GM18505 (cell line): ENCODE measurements around the gene CENPM.

Experiments
- ATAC-seq: cut with Tn5 transposase; IDR thresholded peaks from one replicate; pipeline ENCODE4 v1.9.1; 2021; ENCODE audit not compliant: unreplicated experiment
- POLR2A ChIP-seq: IDR thresholded peaks from 4 replicates; pipeline ENCODE4 v1.6.1; 2011; ENCODE audit warnings: borderline replicate concordance; ENCODE audit not compliant: insufficient read depth, insufficient read length; ENCODE audit errors: extremely low read depth

The CENPM gene

GRCh38 chr22:41893591-41894375, 53.2 kb downstream of the CENPM start:
- ATAC-seq, result no peak
- no peak for TF ChIP-seq POLR2A

GRCh38 chr22:41892721-41893120, 54.2 kb downstream of the CENPM start:
- no peak for TF ChIP-seq POLR2A
- ATAC-seq, result no peak

- no peak for ATAC-seq
- TF ChIP-seq POLR2A, result no peak
These were observed 55.5 kb downstream of the CENPM start for GRCh38 chr22:41891407-41891806.
